NT2/D1 (cell line): ENCODE data around the gene CYP11A1.

Source experiments
- DNase-seq: peaks from one replicate; pipeline ENCODE4 v3.0.0-alpha.2; 2011; ENCODE audit warnings: low read depth, low spot score
- H3K27me3 ChIP-seq: 2 replicates; pipeline ENCODE4 v1.6.0; 2011; ENCODE audit warnings: mild to moderate bottlenecking; ENCODE audit not compliant: insufficient read length, insufficient read depth
- H3K36me3 ChIP-seq: 2 replicates; pipeline ENCODE4 v1.6.1; 2011; ENCODE audit warnings: mild to moderate bottlenecking, low read length, mixed read lengths; ENCODE audit not compliant: insufficient read depth, insufficient read length
- H3K4me1 ChIP-seq: 2 replicates; pipeline ENCODE4 v1.5.1; 2011; ENCODE audit not compliant: insufficient read depth, insufficient read length
- H3K4me3 ChIP-seq: 2 replicates; pipeline ENCODE4 v1.5.1; 2011; ENCODE audit warnings: low read depth; ENCODE audit not compliant: insufficient read length
- H3K9ac ChIP-seq: 2 replicates; pipeline ENCODE4 v1.6.0; 2011; ENCODE audit warnings: low read depth; ENCODE audit not compliant: insufficient read length
- H3K9me3 ChIP-seq: 2 replicates; pipeline ENCODE4 v1.5.1; 2011; ENCODE audit warnings: mild to moderate bottlenecking, low read length; ENCODE audit not compliant: insufficient read depth
- SUZ12 ChIP-seq: IDR thresholded peaks from 2 replicates; pipeline ENCODE4 v1.6.1; 2011; ENCODE audit not compliant: insufficient read length, insufficient read depth; ENCODE audit errors: extremely low read depth
- YY1 ChIP-seq: IDR thresholded peaks from 2 replicates; pipeline ENCODE4 v1.6.1; 2011; ENCODE audit not compliant: insufficient read length, insufficient read depth
- ZNF274 ChIP-seq: IDR thresholded peaks from 2 replicates; pipeline ENCODE4 v1.6.1; 2011; ENCODE audit warnings: mild to moderate bottlenecking, low read depth, low read length

CYP11A1 gene

GRCh38 chr15:74405823-74406222, 38.4 kb upstream of the CYP11A1 start:
- H3K9me3 ChIP-seq, result no peaks in the 10 kb centered on the region
- H3K4me3 ChIP-seq, result no peak overlapping the region
- H3K36me3 ChIP-seq, result peaks cover 10% of the 10 kb centered on the region
- no peak for TF ChIP-seq YY1
- no peaks in the 10 kb centered on the region for H3K27me3 ChIP-seq
- no peak for DNase-seq
- peaks cover 49% of the 10 kb centered on the region for H3K4me1 ChIP-seq
- no peak overlapping the region for H3K9ac ChIP-seq

GRCh38 chr15:74403991-74404563, 36.6 kb upstream of the CYP11A1 start:
- Histone ChIP-seq H3K4me3 (no peak overlapping the region), H3K9ac (no peak overlapping the region), H3K36me3 (no peaks in the 10 kb centered on the region), H3K9me3 (no peaks in the 10 kb centered on the region), H3K4me1 (peaks cover 48% of the 10 kb centered on the region), H3K27me3 (no peaks in the 10 kb centered on the region)
- TF ChIP-seq YY1, result no peak
- no peak for TF ChIP-seq ZNF274
- no peak for TF ChIP-seq SUZ12
- no peak for DNase-seq

DNA sequence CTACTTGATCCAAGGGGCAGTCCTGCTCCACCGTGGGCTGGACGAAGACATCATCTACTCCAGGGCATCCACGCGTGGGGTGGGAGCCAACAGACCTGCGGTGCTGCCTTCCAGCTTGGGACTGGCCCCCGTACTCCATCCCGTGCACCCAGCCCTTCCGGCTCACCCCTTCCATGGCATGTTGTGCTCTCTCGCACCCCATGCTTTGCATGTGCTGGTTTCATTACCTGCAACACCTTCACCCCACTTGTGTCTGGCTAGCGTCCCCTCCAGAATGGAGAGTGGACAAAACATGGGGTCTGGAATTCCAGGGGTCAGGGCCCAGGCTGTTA, 36.1 kb upstream of the CYP11A1 start:
- H3K4me1 ChIP-seq, result peaks cover 43% of the 10 kb centered on the region
- no peaks in the 10 kb centered on the region for H3K36me3 ChIP-seq
- H3K9ac ChIP-seq, result no peak overlapping the region
- no peak for DNase-seq
- TF ChIP-seq SUZ12 (no peak), ZNF274 (no peak), YY1 (no peak)
- H3K4me3 ChIP-seq, result no peak overlapping the region
- H3K27me3 ChIP-seq, result no peaks in the 10 kb centered on the region
- no peaks in the 10 kb centered on the region for H3K9me3 ChIP-seq

- no peak overlapping the region for H3K4me3 ChIP-seq
- H3K4me1 ChIP-seq, result peaks cover 40% of the 10 kb centered on the region
- H3K9ac ChIP-seq, result no peak overlapping the region
- no peak for DNase-seq
- no peaks in the 10 kb centered on the region for H3K36me3 ChIP-seq
- no peaks in the 10 kb centered on the region for H3K9me3 ChIP-seq
- TF ChIP-seq SUZ12 (no peak), YY1 (no peak), ZNF274 (no peak)
- H3K27me3 ChIP-seq, result no peaks in the 10 kb centered on the region
Observed at GRCh38 chr15:74402873-74403587, 35.6 kb upstream of the CYP11A1 start.

- Histone ChIP-seq H3K9me3 (no peaks in the 10 kb centered on the region), H3K36me3 (no peaks in the 10 kb centered on the region), H3K27me3 (no peaks in the 10 kb centered on the region), H3K4me1 (peaks cover 37% of the 10 kb centered on the region), H3K4me3 (no peak overlapping the region), H3K9ac (no peak overlapping the region)
- TF ChIP-seq YY1 (no peak), SUZ12 (no peak), ZNF274 (no peak)
- no peak for DNase-seq
Observed at GRCh38 chr15:74402337-74402841, 34.9 kb upstream of the CYP11A1 start.

DNA sequence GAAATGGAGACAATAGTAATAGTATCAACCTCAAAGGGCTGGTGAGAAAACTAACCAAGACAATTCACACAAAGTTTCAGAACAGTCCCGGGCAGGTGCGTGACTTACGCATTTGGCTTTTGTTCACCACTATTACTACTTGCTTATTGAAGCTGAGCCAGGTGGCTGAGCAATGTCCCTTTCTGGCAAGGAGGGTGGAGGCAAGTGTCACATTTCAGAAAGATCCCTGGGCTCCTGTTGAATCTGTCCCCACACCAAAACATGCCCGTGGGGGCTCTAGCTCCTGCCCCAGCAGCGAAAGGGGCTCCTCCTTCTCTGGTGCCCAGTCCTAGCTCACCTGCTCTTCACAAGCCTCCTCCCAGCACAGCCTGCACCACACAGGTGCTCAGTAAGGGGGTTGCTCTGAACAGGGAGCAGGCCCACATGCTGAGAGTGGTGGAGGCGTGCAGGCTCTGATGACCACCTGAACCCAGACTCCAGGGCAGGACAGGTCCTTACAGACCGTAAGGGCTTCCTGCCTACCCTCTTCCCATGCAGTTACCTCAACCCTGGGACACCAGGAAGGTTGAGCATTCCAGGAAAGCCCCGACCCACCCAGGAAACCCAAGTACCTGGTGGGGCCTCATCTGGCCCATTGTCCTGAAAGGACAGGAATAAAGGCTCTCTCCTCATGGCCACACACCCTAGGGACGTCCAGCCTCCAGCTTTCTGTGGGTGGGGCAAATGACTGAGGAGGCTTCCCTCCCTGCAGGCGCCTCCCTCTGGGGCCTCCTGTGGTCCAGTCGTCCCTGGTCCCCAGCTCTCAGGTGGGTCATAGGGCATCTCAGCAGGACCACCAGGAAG, 33.7 kb upstream of the CYP11A1 start:
- Histone ChIP-seq H3K9ac (no peak overlapping the region), H3K9me3 (no peaks in the 10 kb centered on the region), H3K4me1 (peaks cover 41% of the 10 kb centered on the region), H3K36me3 (no peaks in the 10 kb centered on the region), H3K4me3 (no peak overlapping the region), H3K27me3 (no peaks in the 10 kb centered on the region)
- DNase-seq, result no peak
- TF ChIP-seq ZNF274 (no peak), SUZ12 (no peak), YY1 (no peak)

DNA sequence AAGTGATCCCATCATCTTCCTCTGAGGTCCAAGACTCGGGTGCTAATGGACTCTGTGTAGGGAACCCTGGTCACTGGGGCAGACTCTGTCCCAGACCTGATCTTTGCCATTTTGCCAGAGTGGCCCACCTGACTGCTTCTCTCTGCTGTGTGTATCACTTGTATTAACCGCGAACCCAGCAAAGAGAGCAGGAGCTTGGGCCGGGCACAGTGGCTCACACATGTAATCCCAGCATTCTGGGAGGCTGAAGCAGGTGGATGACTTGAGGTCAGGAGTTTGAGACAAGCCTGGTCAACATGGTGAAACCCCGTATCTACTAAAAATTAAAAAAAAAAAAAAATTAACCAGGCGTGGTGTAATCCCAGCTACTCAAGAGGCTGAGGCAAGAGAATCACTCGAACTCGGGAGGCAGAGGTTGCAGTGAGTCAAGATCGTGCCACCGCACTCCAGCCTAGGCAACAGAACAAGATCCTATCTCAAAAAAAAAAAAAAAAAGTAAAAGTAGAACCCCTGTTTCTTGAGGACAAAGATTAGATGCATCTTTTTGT, 32.9 kb upstream of the CYP11A1 start:
- Histone ChIP-seq H3K4me3 (no peak overlapping the region), H3K27me3 (no peaks in the 10 kb centered on the region), H3K36me3 (no peaks in the 10 kb centered on the region), H3K9ac (no peak overlapping the region), H3K9me3 (no peaks in the 10 kb centered on the region), H3K4me1 (peaks cover 46% of the 10 kb centered on the region)
- no peak for TF ChIP-seq YY1
- no peak for TF ChIP-seq SUZ12
- no peak for TF ChIP-seq ZNF274
- DNase-seq, result no peak
